ENCODE measurements around the gene OR8B8. TPM values are rescaled to one million over a fixed set of nuclear protein-coding genes. Genes with fewer than 3 reads are reported as not detected.

OR8B8 gene
- total and polyA plus RNA-seq, 10 of the 15 experiments (the other 5 are each of a cell fraction or from before 2014, with no cell fraction given), result not detected

DNA sequence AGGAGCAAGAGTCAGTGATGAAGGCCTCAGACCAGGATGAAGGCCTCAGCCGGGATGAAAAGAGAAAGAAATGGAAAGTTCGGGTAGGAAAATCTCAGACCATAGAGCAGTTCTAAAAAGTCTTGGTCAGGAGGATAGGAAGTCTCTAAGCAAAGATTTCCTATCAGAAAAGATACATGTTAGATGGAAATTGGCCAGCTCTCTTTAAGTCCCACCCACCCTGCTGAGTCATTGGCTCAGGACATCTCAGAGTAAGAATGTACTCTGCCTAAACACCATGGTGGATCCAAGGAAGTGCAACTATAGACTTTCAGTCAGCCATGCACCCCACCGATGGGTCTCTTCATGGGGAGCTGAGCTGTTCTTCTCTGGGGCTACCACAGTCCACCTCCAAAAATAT lies 51.1 kb downstream of the OR8B8 start:
- Histone ChIP-seq H3K79me2 (ENCODE audit: control insufficient read depth, insufficient read depth, low read length) (no peaks in the 10 kb centered on the region), H3K36me3 (ENCODE audit: control insufficient read depth in 2 of 2, insufficient read depth in 2 of 2, low read length in 1 of 2) (no peaks in the 10 kb centered on the region), H3K9me3 (replicated peaks; ENCODE audit: control insufficient read depth, insufficient read depth, low read length) (no peaks in the 10 kb centered on the region), H2AFZ (ENCODE audit: control insufficient read depth, low read depth, low read length) (no peak overlapping the region), H4K20me1 (ENCODE audit: control insufficient read depth, insufficient read depth) (no peaks in the 10 kb centered on the region), H3K4me2 (ENCODE audit: control insufficient read depth, insufficient read depth) (no peak overlapping the region), H3K4me1 (ENCODE audit: control insufficient read depth, insufficient read depth, low read length) (no peaks in the 10 kb centered on the region), H3K27me3 (replicated peaks in 1 of 2; ENCODE audit: control insufficient read depth in 2 of 2, insufficient read depth in 2 of 2, low read length in 1 of 2) (no peaks in the 10 kb centered on the region), H3K4me3 (no peak overlapping the region), H3K27ac (ENCODE audit: control insufficient read depth, insufficient read depth) (no peak overlapping the region), H3K9ac (ENCODE audit: control insufficient read depth, insufficient read depth, low read length) (no peak overlapping the region)
- FAIRE-seq, result no peak
- ChIA-PET CTCF (interaction anchor here (0.7 kb wide), 1 partner anchor 778 kb away, joined by 3 read pairs; no protein-coding TSS in a partner anchor), POLR2A (no interaction called here), SMC1A (ENCODE audit: uncharacterized antibody, unreplicated experiment) (interaction anchor here (0.6 kb wide), 1 partner anchor 22 kb away, joined by 3 read pairs; no protein-coding TSS in a partner anchor), RAD21 (ENCODE audit: unreplicated experiment) (no interaction called here)
- intact Hi-C loops (cut with micrococcal nuclease; ENCODE audit: unreplicated experiment) (no loop called here), in situ Hi-C loops (cut with MboI) (no loop called here)
- no peak for DNase-seq (ENCODE audit: low read depth, low spot score)
- BruUV-seq (replicated peaks), result no TSS peak
- TF ChIP-seq TCF12 (IDR thresholded peaks at IDR 0.05; ENCODE audit: low read depth, low read length) (no peak), JUNB (IDR thresholded peaks at IDR 0.05) (no peak), SMARCA5 (IDR thresholded peaks at IDR 0.05) (no peak)
- TF ChIP-seq, protein P1, sequence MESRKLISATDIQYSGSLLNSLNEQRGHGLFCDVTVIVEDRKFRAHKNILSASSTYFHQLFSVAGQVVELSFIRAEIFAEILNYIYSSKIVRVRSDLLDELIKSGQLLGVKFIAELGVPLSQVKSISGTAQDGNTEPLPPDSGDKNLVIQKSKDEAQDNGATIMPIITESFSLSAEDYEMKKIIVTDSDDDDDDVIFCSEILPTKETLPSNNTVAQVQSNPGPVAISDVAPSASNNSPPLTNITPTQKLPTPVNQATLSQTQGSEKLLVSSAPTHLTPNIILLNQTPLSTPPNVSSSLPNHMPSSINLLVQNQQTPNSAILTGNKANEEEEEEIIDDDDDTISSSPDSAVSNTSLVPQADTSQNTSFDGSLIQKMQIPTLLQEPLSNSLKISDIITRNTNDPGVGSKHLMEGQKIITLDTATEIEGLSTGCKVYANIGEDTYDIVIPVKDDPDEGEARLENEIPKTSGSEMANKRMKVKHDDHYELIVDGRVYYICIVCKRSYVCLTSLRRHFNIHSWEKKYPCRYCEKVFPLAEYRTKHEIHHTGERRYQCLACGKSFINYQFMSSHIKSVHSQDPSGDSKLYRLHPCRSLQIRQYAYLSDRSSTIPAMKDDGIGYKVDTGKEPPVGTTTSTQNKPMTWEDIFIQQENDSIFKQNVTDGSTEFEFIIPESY (IDR thresholded peaks at IDR 0.05), result no peak
- 45% methylated on average over 3 of the region's 3 CpGs for WGBS (ENCODE audit: insufficient coverage, insufficient replicate concordance, low lambda C conversion rate, missing lambda C conversion rate)
- ATAC-seq, result no peak

Other genes with a start within 250 kb of the OR8B8 start
Only the 7 nearest of the 13 such genes appear.
- gene OR8D1, start 131.7 kb downstream of the OR8B8 start, total RNA-seq (2014; rRNA removed), result not detected in 2 replicates
- not detected in 2 replicates for gene OR8D1, start 131.7 kb downstream of the OR8B8 start, total RNA-seq (2014; rRNA removed; fragmentation: Illumina TruSeq; extraction: Trizol)
- not detected in 2 replicates for gene OR8D1, start 131.7 kb downstream of the OR8B8 start, total RNA-seq (2021)
- gene OR8D1, start 131.7 kb downstream of the OR8B8 start, polyA plus RNA-seq (2011; rRNA removed), result not detected in 2 replicates
- gene OR8D1, start 131.7 kb downstream of the OR8B8 start, polyA plus RNA-seq (2014; fragmentation: Illumina TruSeq; extraction: Trizol), result not detected in 2 replicates
- not detected for gene OR8D1, start 131.7 kb downstream of the OR8B8 start, polyA plus RNA-seq (2014; fragmentation: Nextera tagmentation; extraction: Ambion mirVana)
- not detected in 2 replicates for gene OR8D1, start 131.7 kb downstream of the OR8B8 start, polyA plus RNA-seq (2014; rRNA removed)
- gene OR8D1, start 131.7 kb downstream of the OR8B8 start, polyA plus RNA-seq (2016; fragmentation: Nextera tagmentation; extraction: Ambion mirVana), result not detected
- not detected in 2 replicates for gene OR8D2, start 125.5 kb downstream of the OR8B8 start, total RNA-seq (2014; rRNA removed)
- not detected in 2 replicates for gene OR8D2, start 125.5 kb downstream of the OR8B8 start, total RNA-seq (2014; rRNA removed; fragmentation: Illumina TruSeq; extraction: Trizol)
- not detected in 2 replicates for gene OR8D2, start 125.5 kb downstream of the OR8B8 start, total RNA-seq (2021)
- not detected in 2 replicates for gene OR8D2, start 125.5 kb downstream of the OR8B8 start, polyA plus RNA-seq (2011; rRNA removed)
- gene OR8D2, start 125.5 kb downstream of the OR8B8 start, polyA plus RNA-seq (2014; fragmentation: Illumina TruSeq; extraction: Trizol), result not detected in 2 replicates
- not detected for gene OR8D2, start 125.5 kb downstream of the OR8B8 start, polyA plus RNA-seq (2014; fragmentation: Nextera tagmentation; extraction: Ambion mirVana)
- gene OR8D2, start 125.5 kb downstream of the OR8B8 start, polyA plus RNA-seq (2014; rRNA removed), result not detected in 2 replicates
- not detected for gene OR8D2, start 125.5 kb downstream of the OR8B8 start, polyA plus RNA-seq (2016; fragmentation: Nextera tagmentation; extraction: Ambion mirVana)
- gene OR8B2, start 61.2 kb downstream of the OR8B8 start, total RNA-seq (2014; rRNA removed), result not detected in 2 replicates
- not detected in 2 replicates for gene OR8B2, start 61.2 kb downstream of the OR8B8 start, total RNA-seq (2014; rRNA removed; fragmentation: Illumina TruSeq; extraction: Trizol)
- not detected in 2 replicates for gene OR8B2, start 61.2 kb downstream of the OR8B8 start, total RNA-seq (2021)
- not detected in 2 replicates for gene OR8B2, start 61.2 kb downstream of the OR8B8 start, polyA plus RNA-seq (2011; rRNA removed)
- not detected in 2 replicates for gene OR8B2, start 61.2 kb downstream of the OR8B8 start, polyA plus RNA-seq (2014; fragmentation: Illumina TruSeq; extraction: Trizol)
- gene OR8B2, start 61.2 kb downstream of the OR8B8 start, polyA plus RNA-seq (2014; fragmentation: Nextera tagmentation; extraction: Ambion mirVana), result not detected
- not detected in 2 replicates for gene OR8B2, start 61.2 kb downstream of the OR8B8 start, polyA plus RNA-seq (2014; rRNA removed)
- gene OR8B2, start 61.2 kb downstream of the OR8B8 start, polyA plus RNA-seq (2016; fragmentation: Nextera tagmentation; extraction: Ambion mirVana), result not detected
- not detected in 2 replicates for gene OR8B3, start 46.7 kb downstream of the OR8B8 start, total RNA-seq (2014; rRNA removed)
- not detected in 2 replicates for gene OR8B3, start 46.7 kb downstream of the OR8B8 start, total RNA-seq (2014; rRNA removed; fragmentation: Illumina TruSeq; extraction: Trizol)
- gene OR8B3, start 46.7 kb downstream of the OR8B8 start, total RNA-seq (2021), result not detected in 2 replicates
- gene OR8B3, start 46.7 kb downstream of the OR8B8 start, polyA plus RNA-seq (2011; rRNA removed), result not detected in 2 replicates
- not detected in 2 replicates for gene OR8B3, start 46.7 kb downstream of the OR8B8 start, polyA plus RNA-seq (2014; fragmentation: Illumina TruSeq; extraction: Trizol)
- not detected for gene OR8B3, start 46.7 kb downstream of the OR8B8 start, polyA plus RNA-seq (2014; fragmentation: Nextera tagmentation; extraction: Ambion mirVana)
- gene OR8B3, start 46.7 kb downstream of the OR8B8 start, polyA plus RNA-seq (2014; rRNA removed), result not detected in 2 replicates
- not detected for gene OR8B3, start 46.7 kb downstream of the OR8B8 start, polyA plus RNA-seq (2016; fragmentation: Nextera tagmentation; extraction: Ambion mirVana)
- not detected in 2 replicates for gene OR8B4, start 20.8 kb downstream of the OR8B8 start, total RNA-seq (2014; rRNA removed)
- not detected in 2 replicates for gene OR8B4, start 20.8 kb downstream of the OR8B8 start, total RNA-seq (2014; rRNA removed; fragmentation: Illumina TruSeq; extraction: Trizol)
- not detected in 2 replicates for gene OR8B4, start 20.8 kb downstream of the OR8B8 start, total RNA-seq (2021)
- not detected in 2 replicates for gene OR8B4, start 20.8 kb downstream of the OR8B8 start, polyA plus RNA-seq (2011; rRNA removed)
- gene OR8B4, start 20.8 kb downstream of the OR8B8 start, polyA plus RNA-seq (2014; fragmentation: Illumina TruSeq; extraction: Trizol), result not detected in 2 replicates
- not detected for gene OR8B4, start 20.8 kb downstream of the OR8B8 start, polyA plus RNA-seq (2014; fragmentation: Nextera tagmentation; extraction: Ambion mirVana)
- gene OR8B4, start 20.8 kb downstream of the OR8B8 start, polyA plus RNA-seq (2014; rRNA removed), result not detected in 2 replicates
- not detected for gene OR8B4, start 20.8 kb downstream of the OR8B8 start, polyA plus RNA-seq (2016; fragmentation: Nextera tagmentation; extraction: Ambion mirVana)
- gene OR8B12, start 98.0 kb upstream of the OR8B8 start, total RNA-seq (2014; rRNA removed), result not detected in 2 replicates
- not detected in 2 replicates for gene OR8B12, start 98.0 kb upstream of the OR8B8 start, total RNA-seq (2014; rRNA removed; fragmentation: Illumina TruSeq; extraction: Trizol)
- gene OR8B12, start 98.0 kb upstream of the OR8B8 start, total RNA-seq (2021), result not detected in 2 replicates
- gene OR8B12, start 98.0 kb upstream of the OR8B8 start, polyA plus RNA-seq (2011; rRNA removed), result not detected in 2 replicates
- not detected in 2 replicates for gene OR8B12, start 98.0 kb upstream of the OR8B8 start, polyA plus RNA-seq (2014; fragmentation: Illumina TruSeq; extraction: Trizol)
- gene OR8B12, start 98.0 kb upstream of the OR8B8 start, polyA plus RNA-seq (2014; fragmentation: Nextera tagmentation; extraction: Ambion mirVana), result not detected
- gene OR8B12, start 98.0 kb upstream of the OR8B8 start, polyA plus RNA-seq (2014; rRNA removed), result not detected in 2 replicates
- gene OR8B12, start 98.0 kb upstream of the OR8B8 start, polyA plus RNA-seq (2016; fragmentation: Nextera tagmentation; extraction: Ambion mirVana), result not detected
- not detected in 2 replicates for gene OR8A1, start 124.3 kb upstream of the OR8B8 start, total RNA-seq (2014; rRNA removed)
- gene OR8A1, start 124.3 kb upstream of the OR8B8 start, total RNA-seq (2014; rRNA removed; fragmentation: Illumina TruSeq; extraction: Trizol), result not detected in 2 replicates
- not detected in 2 replicates for gene OR8A1, start 124.3 kb upstream of the OR8B8 start, total RNA-seq (2021)
- gene OR8A1, start 124.3 kb upstream of the OR8B8 start, polyA plus RNA-seq (2011; rRNA removed), result not detected in 2 replicates
- not detected in 2 replicates for gene OR8A1, start 124.3 kb upstream of the OR8B8 start, polyA plus RNA-seq (2014; fragmentation: Illumina TruSeq; extraction: Trizol)
- not detected for gene OR8A1, start 124.3 kb upstream of the OR8B8 start, polyA plus RNA-seq (2014; fragmentation: Nextera tagmentation; extraction: Ambion mirVana)
- gene OR8A1, start 124.3 kb upstream of the OR8B8 start, polyA plus RNA-seq (2014; rRNA removed), result not detected in 2 replicates
- gene OR8A1, start 124.3 kb upstream of the OR8B8 start, polyA plus RNA-seq (2016; fragmentation: Nextera tagmentation; extraction: Ambion mirVana), result not detected